GM19438 (cell line): ENCODE data around the gene CARD18.
"Not testable (repeated sequence)": the region's sequence is repeated elsewhere in the genome, so short reads cannot be mapped to it uniquely, and the experiment has no call there.

Experiments
- ATAC-seq: cut with Tn5 transposase; IDR thresholded peaks from one replicate; pipeline ENCODE4 v1.9.1; 2021; ENCODE audit warnings: low read depth; ENCODE audit not compliant: unreplicated experiment

CARD18 gene

GRCh38 chr11:105137286-105137685 lies 2.3 kb downstream of the CARD18 start:
- ATAC-seq: no peak

GRCh38 chr11:105135883-105136282 lies 3.7 kb downstream of the CARD18 start:
- ATAC-seq: no peak

GRCh38 chr11:105132716-105133511 lies 6.7 kb downstream of the CARD18 start:
- no peak for ATAC-seq

- ATAC-seq: no peak
Observed at GRCh38 chr11:105130189-105130813, 9.3 kb downstream of the CARD18 start.

- no peak for ATAC-seq
Observed at GRCh38 chr11:105124756-105125155, 14.8 kb downstream of the CARD18 start.

- ATAC-seq: no peak
Observed at GRCh38 chr11:105111145-105111944, 28.2 kb downstream of the CARD18 start.

- no peak for ATAC-seq
Observed at GRCh38 chr11:105110688-105111030, 28.9 kb downstream of the CARD18 start.

GRCh38 chr11:105109855-105110687 lies 29.5 kb downstream of the CARD18 start:
- no peak for ATAC-seq

- no peak for ATAC-seq
Observed at GRCh38 chr11:105109321-105109720, 30.2 kb downstream of the CARD18 start.

- ATAC-seq: no peak
Observed at GRCh38 chr11:105108247-105108646, 31.3 kb downstream of the CARD18 start.

- ATAC-seq: not testable (repeated sequence)
Observed at GRCh38 chr11:105107226-105107825, 32.2 kb downstream of the CARD18 start.

GRCh38 chr11:105106140-105106539 lies 33.4 kb downstream of the CARD18 start:
- no peak for ATAC-seq

GRCh38 chr11:105104292-105104691 lies 35.3 kb downstream of the CARD18 start:
- no peak for ATAC-seq

GRCh38 chr11:105103336-105103735 lies 36.2 kb downstream of the CARD18 start:
- ATAC-seq: no peak

GRCh38 chr11:105102079-105102581 lies 37.4 kb downstream of the CARD18 start:
- not testable (repeated sequence) for ATAC-seq

GRCh38 chr11:105100981-105101630 lies 38.5 kb downstream of the CARD18 start:
- no peak for ATAC-seq

GRCh38 chr11:105100206-105100605 lies 39.4 kb downstream of the CARD18 start:
- ATAC-seq: no peak

GRCh38 chr11:105099594-105099993 lies 40.0 kb downstream of the CARD18 start:
- ATAC-seq: not testable (repeated sequence)
